Endothelial cell of umbilical vein (primary cell): ENCODE data around the gene UTF1.

Experiments used
- CTCF ChIP-seq, 2 donors: IDR thresholded peaks; 1 replicate in 1 of 2; 2 replicates in 1 of 2; pipeline ENCODE4 v1.5.1; 2011; ENCODE audit warnings: low read length in 2 of 2, mild to moderate bottlenecking in 2 of 2, moderate library complexity in 2 of 2, control low read depth in 1 of 2, inconsistent platforms in 1 of 2, low read depth in 1 of 2; ENCODE audit not compliant: insufficient read depth in 1 of 2; ENCODE audit errors: extremely low read depth in 1 of 2
- EZH2 ChIP-seq: IDR thresholded peaks from 2 replicates; pipeline ENCODE4 v1.6.1; 2012; ENCODE audit warnings: borderline replicate concordance, low read depth, mild to moderate bottlenecking, moderate library complexity, low read length, inconsistent platforms; ENCODE audit not compliant: severe bottlenecking
- JUN ChIP-seq: IDR thresholded peaks from 2 replicates; pipeline ENCODE4 v1.6.1; 2011; ENCODE audit warnings: borderline replicate concordance, low read depth; ENCODE audit not compliant: insufficient read length, insufficient read depth
- MAX ChIP-seq: IDR thresholded peaks from 2 replicates; pipeline ENCODE4 v1.6.1; 2011; ENCODE audit not compliant: insufficient read depth, insufficient read length
- MYC ChIP-seq: IDR thresholded peaks from one replicate; pipeline ENCODE4 v1.6.1; 2011; ENCODE audit warnings: mild to moderate bottlenecking, low read depth, low read length
- POLR2A ChIP-seq: IDR thresholded peaks from 2 replicates; pipeline ENCODE4 v1.6.1; 2012; ENCODE audit warnings: low read depth, mild to moderate bottlenecking, control low read depth, low read length
- POLR2AphosphoS5 ChIP-seq: IDR thresholded peaks from 2 replicates; pipeline ENCODE4 v1.6.1; 2012; ENCODE audit warnings: low read depth, mild to moderate bottlenecking, control low read depth, low read length, moderate library complexity; ENCODE audit not compliant: insufficient read depth

DNA sequence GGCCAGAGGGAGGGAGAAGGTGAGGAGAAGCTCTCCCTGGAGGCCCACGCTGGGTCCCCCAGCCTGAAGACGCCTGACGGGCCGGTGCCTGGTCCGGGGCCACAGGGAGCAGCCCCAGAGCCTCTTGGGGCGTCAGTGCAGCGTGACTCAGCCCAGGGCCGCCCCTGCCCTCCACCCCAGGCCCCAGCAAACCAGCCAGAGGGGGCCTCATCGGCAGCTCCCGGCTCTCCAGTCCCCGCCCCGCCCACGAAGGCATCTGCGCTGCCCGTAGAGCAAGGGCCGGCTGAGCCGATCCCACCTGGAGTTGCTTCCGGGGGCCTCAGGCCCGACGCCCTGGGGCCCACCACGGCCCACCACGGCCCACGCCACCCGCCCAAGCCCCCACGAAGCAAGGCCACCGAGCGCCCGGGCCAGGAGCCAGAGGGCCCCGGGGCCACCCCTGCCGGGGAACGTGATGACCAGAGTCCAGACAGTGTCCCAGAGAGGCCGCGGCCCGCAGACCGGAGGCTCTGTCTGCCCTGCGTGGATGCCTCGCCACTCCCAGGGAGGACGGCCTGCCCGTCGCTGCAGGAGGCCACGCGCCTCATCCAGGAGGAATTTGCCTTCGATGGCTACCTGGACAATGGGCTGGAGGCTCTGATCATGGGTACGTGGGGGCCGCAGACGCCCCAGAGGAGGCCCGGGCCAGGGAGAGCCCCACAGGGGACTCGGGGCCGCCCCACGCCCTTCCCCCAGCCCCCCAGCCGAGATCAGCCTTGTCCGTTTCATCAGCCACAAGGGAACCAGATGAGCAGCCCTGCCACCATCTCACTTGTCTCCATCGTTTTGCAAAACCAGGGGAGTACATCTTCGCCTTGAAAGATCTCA is 31.2 kb upstream of the UTF1 start:
- TF ChIP-seq CTCF (IDR thresholded peaks at IDR 0.05; ENCODE audit: extremely low read depth in 1 of 2, insufficient read depth in 1 of 2, low read depth in 1 of 2, low read length in 2 of 2) (no peak), EZH2 (no peak), POLR2A (no peak), JUN (no peak), POLR2AphosphoS5 (no peak), MAX (no peak), MYC (no peak)
